ENCODE measurements around the gene ALG5. TPM values are rescaled to one million over a fixed set of nuclear protein-coding genes. Genes with fewer than 3 reads are reported as not detected.

The ALG5 gene
- total RNA-seq, 1 experiment from 2014 or later: 32.2 TPM

GRCh38 chr13:36966404-36966803 lies 32.7 kb downstream of the ALG5 start:
- ChIA-PET CTCF (no interaction called here), POLR2A (no interaction called here), RAD21 (ENCODE audit: low non-redundant PET in 1 of 2, low total read pairs in 2 of 2, uncharacterized antibody in 2 of 2, unreplicated experiment in 2 of 2) (no interaction called here)
- H4K20me1 ChIP-seq (ENCODE audit: insufficient read depth): no peaks in the 10 kb centered on the region
- ATAC-seq: no peak
- no peak overlapping the region for H3K9ac ChIP-seq (ENCODE audit: low read length)
- no peaks in the 10 kb centered on the region; the same call in 1 of the 2 replicates for H3K79me2 ChIP-seq (ENCODE audit: insufficient read depth, low read length)
- peak overlapping the region; percentile 44; the same call in 1 of the 2 replicates for H3K4me2 ChIP-seq (ENCODE audit: low read length)
- H3K9me2 ChIP-seq (ENCODE audit: insufficient read depth): no peaks in the 10 kb centered on the region
- H3K4me1 ChIP-seq (ENCODE audit: control insufficient read depth in 1 of 2, insufficient read depth in 2 of 2, low read length in 2 of 2): peaks cover 0 to 14% of the 10 kb centered on the region in 2 experiments; a peak in 2 of 4 replicates
- no peak for DNase-seq (ENCODE audit: low read depth, low spot score)
- intact Hi-C loops (cut with micrococcal nuclease): loop anchor here (5.0 kb wide), 1 partner anchor 669 kb away; the partner anchor contains the start of gene CCDC169
- no peak overlapping the region for H2AFZ ChIP-seq (ENCODE audit: low read depth, low read length, poor library complexity, severe bottlenecking)
- TF ChIP-seq ATF3 (IDR thresholded peaks at IDR 0.05) (no peak), EZH2 (IDR thresholded peaks at IDR 0.05) (no peak), POLR2AphosphoS5 (IDR thresholded peaks at IDR 0.05; ENCODE audit: low read depth, low read length) (no peak), RAD21 (IDR thresholded peaks at IDR 0.05; ENCODE audit: low read depth) (no peak), ZFX (IDR thresholded peaks at IDR 0.05) (no peak)
- BruUV-seq (replicated peaks): no TSS peak
- H3K9me3 ChIP-seq (ENCODE audit: control insufficient read depth in 1 of 2, insufficient read depth in 1 of 2, low read depth in 1 of 2, low read length in 2 of 2): no peaks in the 10 kb centered on the region
- H3K27ac ChIP-seq (ENCODE audit: low read depth, low read length): no peak overlapping the region
- H3K27me3 ChIP-seq (ENCODE audit: insufficient read depth, low read length): no peaks in the 10 kb centered on the region
- H3K36me3 ChIP-seq (ENCODE audit: control insufficient read depth in 1 of 2, insufficient read depth in 2 of 2, low read length in 2 of 2): peaks cover 20 to 29% of the 10 kb centered on the region in 2 experiments
- no peak overlapping the region for H3K4me3 ChIP-seq (replicated peaks in 1 of 2; ENCODE audit: low read depth in 1 of 2, low read length in 2 of 2)

GRCh38 chr13:36965767-36966166 lies 33.4 kb downstream of the ALG5 start:
- Histone ChIP-seq H4K20me1 (ENCODE audit: insufficient read depth) (no peaks in the 10 kb centered on the region), H3K27ac (ENCODE audit: low read depth, low read length) (no peak overlapping the region), H3K4me2 (ENCODE audit: low read length) (peak overlapping the region; percentile 44), H3K9ac (ENCODE audit: low read length) (0 out of 2 replicates have a peak overlapping the region, but pooled peaks have one; percentile 4), H3K79me2 (ENCODE audit: insufficient read depth, low read length) (no peaks in the 10 kb centered on the region), H3K36me3 (ENCODE audit: control insufficient read depth in 1 of 2, insufficient read depth in 2 of 2, low read length in 2 of 2) (peaks cover 17 to 29% of the 10 kb centered on the region in 2 experiments), H3K9me2 (ENCODE audit: insufficient read depth) (no peaks in the 10 kb centered on the region), H3K27me3 (ENCODE audit: insufficient read depth, low read length) (no peaks in the 10 kb centered on the region), H2AFZ (ENCODE audit: low read depth, low read length, poor library complexity, severe bottlenecking) (no peak overlapping the region), H3K9me3 (ENCODE audit: control insufficient read depth in 1 of 2, insufficient read depth in 1 of 2, low read depth in 1 of 2, low read length in 2 of 2) (no peaks in the 10 kb centered on the region), H3K4me3 (replicated peaks in 1 of 2; ENCODE audit: low read depth in 1 of 2, low read length in 2 of 2) (no peak overlapping the region), H3K4me1 (ENCODE audit: control insufficient read depth in 1 of 2, insufficient read depth in 2 of 2, low read length in 2 of 2) (peaks cover 0 to 14% of the 10 kb centered on the region in 2 experiments; a peak in 2 of 4 replicates)
- peak; percentile 51; the same call in 1 of the 2 replicates for TF ChIP-seq JUND (IDR thresholded peaks at IDR 0.05)
- no peak for TF ChIP-seq EZH2 (IDR thresholded peaks at IDR 0.05)
- TF ChIP-seq FOSL1 (IDR thresholded peaks at IDR 0.05; ENCODE audit: low read depth): peak; percentile 66
- no peak for TF ChIP-seq EGR1 (IDR thresholded peaks at IDR 0.05; ENCODE audit: low read depth)
- no peak for TF ChIP-seq YY1 (IDR thresholded peaks at IDR 0.05; ENCODE audit: extremely low read depth, insufficient replicate concordance, low read depth, low read length)
- TF ChIP-seq POLR2A (IDR thresholded peaks at IDR 0.05; ENCODE audit: borderline replicate concordance, extremely low read depth, insufficient read depth, insufficient read length): no peak
- TF ChIP-seq ZBTB33 (IDR thresholded peaks at IDR 0.05; ENCODE audit: extremely low read depth, insufficient replicate concordance, low read length): no peak
- TF ChIP-seq ZFX (IDR thresholded peaks at IDR 0.05): no peak
- DNase-seq (ENCODE audit: low read depth, low spot score) (peak; percentile 15), ATAC-seq (peak; percentile 54; the same call in 1 of the 2 replicates)
- ChIA-PET RAD21 (ENCODE audit: low non-redundant PET in 1 of 2, low total read pairs in 2 of 2, uncharacterized antibody in 2 of 2, unreplicated experiment in 2 of 2) (no interaction called here), POLR2A (no interaction called here), CTCF (no interaction called here)
- BruUV-seq (replicated peaks): no TSS peak
- intact Hi-C loops (cut with micrococcal nuclease): loop anchor here (5.0 kb wide), 1 partner anchor 668 kb away; the partner anchor contains the start of gene CCDC169
